Prostate gland (tissue), 2 donors: ENCODE data around the gene MS4A13.

Source experiments
- POLR2A ChIP-seq: fragments of 450-650 bp; IDR thresholded peaks from one replicate; pipeline ENCODE4 v1.6.1; 2016; ENCODE audit warnings: antibody characterized with exemption, mild to moderate bottlenecking
- TF ChIP-seq, protein P1 (sequence below), 4 experiments: fragments of 200-600 bp in 2 of 4; fragments of 450-650 bp in 2 of 4; sonication (generic) in 2 of 4; IDR thresholded peaks; 1 replicate in 3 of 4; 2 replicates in 1 of 4; pipeline ENCODE4 v1.5.1; 2016 to 2019; ENCODE audit warnings: antibody characterized with exemption in 4 of 4, mild to moderate bottlenecking in 2 of 4, moderate library complexity in 2 of 4

- TF ChIP-seq, protein P1, sequence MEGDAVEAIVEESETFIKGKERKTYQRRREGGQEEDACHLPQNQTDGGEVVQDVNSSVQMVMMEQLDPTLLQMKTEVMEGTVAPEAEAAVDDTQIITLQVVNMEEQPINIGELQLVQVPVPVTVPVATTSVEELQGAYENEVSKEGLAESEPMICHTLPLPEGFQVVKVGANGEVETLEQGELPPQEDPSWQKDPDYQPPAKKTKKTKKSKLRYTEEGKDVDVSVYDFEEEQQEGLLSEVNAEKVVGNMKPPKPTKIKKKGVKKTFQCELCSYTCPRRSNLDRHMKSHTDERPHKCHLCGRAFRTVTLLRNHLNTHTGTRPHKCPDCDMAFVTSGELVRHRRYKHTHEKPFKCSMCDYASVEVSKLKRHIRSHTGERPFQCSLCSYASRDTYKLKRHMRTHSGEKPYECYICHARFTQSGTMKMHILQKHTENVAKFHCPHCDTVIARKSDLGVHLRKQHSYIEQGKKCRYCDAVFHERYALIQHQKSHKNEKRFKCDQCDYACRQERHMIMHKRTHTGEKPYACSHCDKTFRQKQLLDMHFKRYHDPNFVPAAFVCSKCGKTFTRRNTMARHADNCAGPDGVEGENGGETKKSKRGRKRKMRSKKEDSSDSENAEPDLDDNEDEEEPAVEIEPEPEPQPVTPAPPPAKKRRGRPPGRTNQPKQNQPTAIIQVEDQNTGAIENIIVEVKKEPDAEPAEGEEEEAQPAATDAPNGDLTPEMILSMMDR (IDR thresholded peaks at IDR 0.05): no peak
- TF ChIP-seq POLR2A: no peak
Measured at GRCh38 chr11:60528934-60529333, 13.7 kb downstream of the MS4A13 start.
